T47D (cell line): ENCODE data around the gene ACHE.

Source experiments
- DNase-seq, 2 experiments: peaks; one replicate each; pipeline versions ENCODE4 v3.0.0 to v3.0.0-alpha.2; 2011 to 2012; ENCODE audit warnings: low read depth in 1 of 2, low spot score in 1 of 2
- JUND ChIP-seq: IDR thresholded peaks from 2 replicates; pipeline ENCODE4 v1.6.1; 2012; ENCODE audit warnings: low read depth
- in situ Hi-C: cut with HindIII; loops from 2 replicates; pipeline ENCODE4 v1.10.0; 2016; ENCODE audit warnings: low sequenced_read_pairs, low pct_unique_long_range_greater_than_20kb

ACHE gene

GRCh38 chr7:100886936-100887515 lies 8.7 kb downstream of the ACHE start:
- no peak for TF ChIP-seq JUND
- in situ Hi-C loops, result no loop called here
- DNase-seq, result no peak

GRCh38 chr7:100886142-100886935 lies 9.3 kb downstream of the ACHE start:
- in situ Hi-C loops, result no loop called here
- no peak for DNase-seq
- TF ChIP-seq JUND, result no peak

GRCh38 chr7:100885440-100886141 lies 10.1 kb downstream of the ACHE start:
- in situ Hi-C loops, result no loop called here
- no peak for DNase-seq
- no peak for TF ChIP-seq JUND

GRCh38 chr7:100884736-100885439 lies 10.8 kb downstream of the ACHE start:
- DNase-seq, result no peak
- in situ Hi-C loops, result no loop called here
- no peak for TF ChIP-seq JUND

GRCh38 chr7:100882785-100883526 lies 12.7 kb downstream of the ACHE start:
- no peak for TF ChIP-seq JUND
- in situ Hi-C loops, result no loop called here
- no peak for DNase-seq

GRCh38 chr7:100882201-100882600 lies 13.5 kb downstream of the ACHE start:
- DNase-seq, result no peak
- TF ChIP-seq JUND, result no peak
- in situ Hi-C loops, result no loop called here

GRCh38 chr7:100881136-100881535 lies 14.6 kb downstream of the ACHE start:
- DNase-seq, result no peak
- in situ Hi-C loops, result no loop called here

GRCh38 chr7:100880645-100881044 lies 15.0 kb downstream of the ACHE start:
- no peak for DNase-seq
- in situ Hi-C loops, result no loop called here
- no peak for TF ChIP-seq JUND

More at GRCh38 chr7:100881136-100881535, 14.6 kb downstream of the ACHE start:
- TF ChIP-seq JUND, result no peak

- in situ Hi-C loops, result no loop called here
Observed at GRCh38 chr7:100879685-100880261, 15.9 kb downstream of the ACHE start.

GRCh38 chr7:100878685-100879084 lies 17.0 kb downstream of the ACHE start:
- in situ Hi-C loops, result no loop called here
- no peak for TF ChIP-seq JUND
- no peak for DNase-seq

More at GRCh38 chr7:100879685-100880261, 15.9 kb downstream of the ACHE start:
- TF ChIP-seq JUND, result no peak
- DNase-seq, result no peak

GRCh38 chr7:100878013-100878412 lies 17.7 kb downstream of the ACHE start:
- in situ Hi-C loops, result no loop called here
- DNase-seq, result no peak
- TF ChIP-seq JUND, result no peak
